Stimulated activated CD4-positive, alpha-beta T cell treated with anti-CD3 and anti-CD28 coated beads, Interleukin-12 subunit alpha, Interleukin-12 subunit beta, amount 100 ng/mL, for 24 hours (primary cell): ENCODE results near the gene BHLHA15.
"Not testable (repeated sequence)": the region's sequence is repeated elsewhere in the genome, so short reads cannot be mapped to it uniquely, and the experiment has no call there.

Experiments used
- DNase-seq, 2 experiments: peaks; one replicate each; pipeline ENCODE4 v3.0.0-alpha.2; 2020; ENCODE audit warnings: low read depth in 2 of 2

BHLHA15 gene

DNA sequence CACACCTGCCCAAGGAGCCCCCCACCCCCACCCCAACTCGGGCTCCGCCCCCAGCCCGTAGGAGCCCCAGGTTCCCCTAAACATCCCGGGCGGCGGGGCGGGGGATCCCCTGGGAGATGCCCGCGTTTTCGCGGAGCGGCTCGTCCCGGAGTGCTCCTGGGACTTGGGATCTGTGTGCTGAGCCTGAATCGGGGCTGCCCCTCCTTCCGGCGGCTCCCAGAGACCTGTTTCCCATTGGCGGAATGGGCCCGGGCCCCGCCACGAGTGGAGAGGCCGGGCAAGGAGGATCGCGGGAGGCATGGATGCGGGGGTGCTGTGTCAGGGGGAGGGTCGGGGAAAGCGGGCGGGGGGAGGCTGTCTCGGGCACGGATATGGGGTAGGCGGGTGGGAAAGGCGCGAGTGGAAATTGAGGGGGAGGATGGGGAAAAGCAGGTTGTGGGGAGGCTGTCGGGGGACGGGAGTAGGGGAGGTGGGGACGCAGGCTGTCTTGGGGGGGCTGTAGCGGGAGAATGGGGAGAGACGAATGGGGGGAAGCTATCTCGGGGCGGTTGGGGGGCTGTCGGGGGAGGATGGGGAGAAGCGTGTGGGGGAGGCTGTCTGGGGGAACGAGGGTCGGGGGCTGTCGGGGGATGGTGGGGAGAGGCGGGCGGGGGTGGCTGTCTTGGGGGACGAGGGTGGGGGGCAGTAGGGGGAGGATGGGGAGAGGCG is 572 bp upstream of the BHLHA15 start:
- DNase-seq: no peak

GRCh38 chr7:98211676-98212531 is 665 bp downstream of the BHLHA15 start:
- no peak for DNase-seq

DNA sequence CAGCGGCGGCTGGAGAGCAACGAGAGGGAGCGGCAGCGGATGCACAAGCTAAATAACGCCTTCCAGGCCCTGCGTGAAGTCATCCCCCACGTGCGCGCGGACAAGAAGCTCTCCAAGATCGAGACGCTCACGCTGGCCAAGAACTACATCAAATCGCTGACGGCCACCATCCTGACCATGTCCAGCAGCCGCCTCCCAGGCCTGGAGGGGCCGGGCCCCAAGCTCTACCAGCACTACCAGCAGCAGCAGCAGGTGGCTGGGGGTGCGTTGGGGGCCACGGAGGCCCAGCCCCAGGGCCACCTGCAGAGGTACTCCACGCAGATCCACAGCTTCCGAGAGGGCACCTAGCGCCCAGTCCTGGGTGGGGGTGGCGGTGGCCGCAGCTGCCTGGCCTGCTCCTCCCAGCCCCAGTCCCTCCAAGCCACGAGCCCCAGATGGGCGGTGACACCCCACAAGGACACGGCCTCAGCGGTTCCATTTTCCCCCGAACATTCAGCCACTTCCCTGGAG is 1.3 kb downstream of the BHLHA15 start:
- no peak for DNase-seq

DNA sequence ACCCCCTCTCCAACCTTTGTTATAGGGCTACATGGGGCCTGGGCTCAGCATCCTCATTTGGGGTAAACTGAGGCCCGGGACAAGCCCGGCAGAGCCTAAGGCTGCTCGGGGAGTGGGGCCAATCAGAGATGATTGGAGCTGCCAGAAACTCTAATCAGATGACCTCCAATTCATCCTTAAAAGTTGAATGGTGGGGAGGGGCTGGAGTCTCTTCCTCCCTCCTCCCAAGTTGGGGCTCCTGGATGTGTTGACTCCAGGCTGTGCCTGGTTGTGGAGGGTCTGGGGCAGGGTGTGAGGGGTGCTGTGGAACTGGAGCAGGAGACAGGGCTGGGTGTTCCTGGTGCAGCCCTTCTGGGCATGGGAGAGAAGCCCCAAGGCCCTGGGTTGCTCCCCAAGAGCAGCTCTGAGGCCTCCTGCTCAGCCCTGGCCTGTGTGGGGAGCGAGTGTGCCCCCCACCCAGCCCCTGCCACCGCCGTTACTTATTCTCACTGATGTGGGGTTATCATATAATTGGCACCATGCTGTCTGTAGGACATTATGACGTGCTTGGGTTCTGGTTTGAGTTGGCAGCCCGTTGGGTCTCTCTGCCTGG is 2.2 kb downstream of the BHLHA15 start:
- DNase-seq: no peak

GRCh38 chr7:98213888-98214810 is 2.9 kb downstream of the BHLHA15 start:
- no peak for DNase-seq

- no peak for DNase-seq
Observed at GRCh38 chr7:98214811-98215321, 3.6 kb downstream of the BHLHA15 start.

DNA sequence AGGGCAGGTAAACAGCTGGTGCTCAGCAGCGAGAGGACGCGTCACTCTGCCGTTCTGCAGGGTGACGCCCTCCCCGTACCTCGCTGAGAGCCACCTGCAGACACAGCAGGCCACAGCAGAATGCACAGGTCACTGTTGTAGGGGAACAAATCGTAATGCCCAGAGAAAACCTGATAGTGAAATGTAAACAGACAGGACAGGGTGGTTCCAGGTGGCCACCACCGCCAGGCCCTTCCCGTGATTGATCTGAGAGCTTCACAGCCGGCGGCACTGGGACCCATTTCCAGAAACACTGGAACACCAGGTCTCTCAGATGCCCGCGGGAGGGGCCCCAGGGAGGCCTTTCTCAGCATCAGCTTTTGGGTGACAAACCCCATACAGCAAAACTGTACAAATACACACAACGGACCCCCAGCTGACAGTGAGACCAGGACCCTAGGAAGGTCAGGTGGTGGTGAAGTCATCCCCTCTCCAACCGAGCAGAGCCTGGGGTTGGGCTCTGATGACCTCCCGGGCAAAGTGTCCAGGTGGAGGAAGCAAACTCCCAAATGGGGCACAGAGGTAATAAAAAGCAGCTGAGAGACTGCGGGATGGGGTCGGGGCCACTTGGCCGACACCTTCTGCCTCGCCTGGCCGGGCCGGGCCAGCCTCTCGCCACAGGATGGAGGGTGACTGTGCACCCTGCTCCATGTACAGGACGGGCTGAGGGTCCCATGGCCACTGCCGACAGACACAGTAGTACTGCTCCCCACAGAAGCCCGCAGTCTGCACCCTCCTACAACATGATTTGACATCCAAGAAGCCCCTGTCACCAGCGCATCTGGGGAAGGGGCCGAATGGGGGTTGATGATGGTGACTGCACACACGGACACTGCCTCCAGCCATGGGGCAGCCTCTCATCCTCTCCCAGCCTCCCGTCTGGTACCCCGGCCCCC is 4.6 kb downstream of the BHLHA15 start:
- DNase-seq: no peak

DNA sequence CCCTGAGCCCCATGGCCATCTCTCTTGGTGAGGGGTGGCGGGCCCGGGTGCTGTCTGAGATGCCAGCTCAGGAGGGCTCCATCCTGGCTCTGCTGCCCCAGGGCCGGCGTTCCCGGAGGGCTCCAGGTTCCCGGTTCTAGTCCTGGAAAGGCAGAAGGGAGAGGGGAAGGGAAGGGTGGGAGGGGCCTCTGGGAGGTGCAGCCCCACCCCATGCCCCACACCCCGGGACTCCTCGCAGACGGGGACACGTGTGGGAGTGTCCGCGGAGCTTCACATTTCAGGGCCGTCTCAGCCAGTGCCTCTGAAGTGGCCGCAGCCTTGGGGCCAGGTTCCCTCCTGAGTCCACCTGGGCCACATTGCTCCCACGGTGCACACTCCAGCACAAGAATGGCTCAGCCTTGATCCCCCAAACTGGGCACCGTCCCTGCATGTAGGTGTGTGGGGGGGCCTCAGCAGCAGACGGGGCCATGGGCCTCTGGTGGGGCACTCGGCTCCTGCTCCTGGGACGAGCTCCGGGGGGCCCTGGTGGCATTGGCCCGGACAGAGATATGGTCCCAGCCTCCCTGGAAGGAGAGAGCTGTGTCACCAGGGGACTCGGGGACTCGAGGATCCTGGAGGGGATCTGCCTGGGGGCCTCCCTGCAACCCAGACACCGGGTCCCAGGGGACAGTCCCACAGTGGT is 5.8 kb downstream of the BHLHA15 start:
- DNase-seq: no peak

GRCh38 chr7:98217623-98218582 is 6.7 kb downstream of the BHLHA15 start:
- DNase-seq: no peak

- DNase-seq: not testable (repeated sequence)
Observed at GRCh38 chr7:98219382-98219781, 8.1 kb downstream of the BHLHA15 start.

DNA sequence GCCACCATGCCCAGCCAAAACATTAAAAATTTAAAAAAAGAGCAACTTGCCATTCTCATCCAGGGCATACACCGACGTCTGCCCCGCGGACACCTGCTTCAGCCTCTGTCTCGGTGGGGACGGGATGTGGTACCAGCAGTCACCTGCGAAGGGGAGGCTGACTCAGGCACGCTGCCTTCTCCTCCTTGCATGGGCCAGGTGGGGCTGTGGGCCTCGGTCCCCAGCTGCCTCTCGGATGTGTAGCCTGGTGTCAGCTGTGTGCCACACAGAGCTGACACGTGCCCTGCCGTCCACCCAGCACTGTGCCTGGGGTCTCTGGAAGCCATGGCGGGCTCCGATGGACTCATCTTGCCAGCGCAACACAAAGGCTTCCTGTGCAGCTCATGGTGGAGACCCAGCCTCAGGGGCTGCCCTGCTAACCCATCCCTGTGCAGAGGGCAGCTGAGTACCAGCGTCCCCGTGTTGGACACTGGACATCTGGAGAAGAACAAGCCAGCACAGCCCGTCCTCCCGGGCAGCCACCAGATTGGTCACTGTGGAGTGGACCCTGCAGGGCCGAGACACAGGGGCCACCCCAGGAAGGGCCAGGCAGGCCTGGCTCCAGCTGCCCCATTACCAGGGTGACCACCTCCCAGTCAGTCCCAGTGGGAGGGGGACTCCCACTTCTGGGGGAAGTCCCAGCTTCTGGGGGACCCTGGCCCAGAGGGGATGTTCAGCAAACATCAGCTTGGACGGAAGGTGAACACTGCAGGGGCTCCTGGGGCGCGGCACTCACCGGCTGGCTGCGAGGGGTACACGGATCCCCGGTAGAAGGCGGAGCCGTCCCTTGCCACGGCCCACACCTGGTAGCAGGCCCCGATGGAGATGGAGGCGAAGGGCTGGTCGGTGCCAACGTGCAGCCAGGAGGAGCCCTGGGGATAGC is 10.6 kb downstream of the BHLHA15 start:
- no peak for DNase-seq

DNA sequence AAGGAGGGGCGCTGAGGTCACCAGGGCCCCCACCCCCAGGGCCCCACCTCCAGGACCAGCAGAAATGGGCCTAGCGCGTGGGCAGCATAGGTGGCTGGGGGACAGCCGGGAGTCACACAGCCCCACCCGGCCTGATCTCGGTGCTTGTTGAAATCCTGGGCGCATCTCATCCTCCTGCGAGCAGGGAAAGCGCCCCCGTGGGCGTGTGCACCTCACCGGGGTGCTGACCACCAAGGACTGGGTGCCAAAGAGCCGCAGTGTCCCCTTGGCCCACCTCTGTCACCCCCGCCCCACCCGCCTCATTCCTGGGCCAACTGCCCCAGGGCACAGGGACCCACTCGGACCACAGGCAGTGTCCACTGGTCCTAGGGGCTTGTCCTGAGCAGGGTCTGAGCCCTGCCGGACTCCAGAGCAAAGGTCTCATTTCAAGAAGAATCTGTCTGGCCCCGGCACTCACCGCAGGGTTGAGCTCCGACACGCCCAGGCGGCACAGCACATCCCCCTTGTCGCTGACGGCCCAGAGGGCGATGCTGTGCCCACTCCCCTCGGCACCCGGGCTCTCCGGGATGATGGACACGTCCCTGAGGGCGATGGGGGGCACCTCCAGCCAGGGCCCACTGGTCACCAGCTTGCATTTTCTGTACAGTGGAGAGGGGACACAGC is 11.4 kb downstream of the BHLHA15 start:
- no peak for DNase-seq

DNA sequence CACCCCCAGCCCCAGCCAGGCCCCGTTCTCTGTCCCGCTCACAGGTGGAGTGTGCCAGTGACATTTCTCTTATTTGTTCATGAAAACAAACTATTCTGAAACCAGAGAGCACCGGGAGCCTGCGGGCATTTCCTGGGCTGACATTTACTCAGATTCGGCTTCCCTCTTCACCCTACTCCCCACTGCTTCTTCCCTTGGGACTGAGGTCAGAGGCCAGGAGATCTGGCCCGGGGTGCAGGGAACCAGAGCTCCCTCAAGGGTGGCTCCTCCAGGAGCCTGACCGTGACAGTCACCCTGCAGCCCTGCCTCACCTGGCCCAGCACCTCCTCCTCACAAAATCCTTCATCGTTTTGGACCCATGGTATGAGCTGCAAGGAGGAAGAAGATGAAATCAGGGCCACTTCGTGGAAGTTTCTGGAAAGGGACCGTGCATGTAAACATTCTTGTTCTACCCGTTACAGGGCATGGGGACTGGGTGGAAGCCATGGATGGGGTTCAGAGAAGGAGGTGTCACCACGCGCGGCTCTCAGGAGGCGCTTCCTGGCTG is 12.2 kb downstream of the BHLHA15 start:
- DNase-seq: no peak

DNA sequence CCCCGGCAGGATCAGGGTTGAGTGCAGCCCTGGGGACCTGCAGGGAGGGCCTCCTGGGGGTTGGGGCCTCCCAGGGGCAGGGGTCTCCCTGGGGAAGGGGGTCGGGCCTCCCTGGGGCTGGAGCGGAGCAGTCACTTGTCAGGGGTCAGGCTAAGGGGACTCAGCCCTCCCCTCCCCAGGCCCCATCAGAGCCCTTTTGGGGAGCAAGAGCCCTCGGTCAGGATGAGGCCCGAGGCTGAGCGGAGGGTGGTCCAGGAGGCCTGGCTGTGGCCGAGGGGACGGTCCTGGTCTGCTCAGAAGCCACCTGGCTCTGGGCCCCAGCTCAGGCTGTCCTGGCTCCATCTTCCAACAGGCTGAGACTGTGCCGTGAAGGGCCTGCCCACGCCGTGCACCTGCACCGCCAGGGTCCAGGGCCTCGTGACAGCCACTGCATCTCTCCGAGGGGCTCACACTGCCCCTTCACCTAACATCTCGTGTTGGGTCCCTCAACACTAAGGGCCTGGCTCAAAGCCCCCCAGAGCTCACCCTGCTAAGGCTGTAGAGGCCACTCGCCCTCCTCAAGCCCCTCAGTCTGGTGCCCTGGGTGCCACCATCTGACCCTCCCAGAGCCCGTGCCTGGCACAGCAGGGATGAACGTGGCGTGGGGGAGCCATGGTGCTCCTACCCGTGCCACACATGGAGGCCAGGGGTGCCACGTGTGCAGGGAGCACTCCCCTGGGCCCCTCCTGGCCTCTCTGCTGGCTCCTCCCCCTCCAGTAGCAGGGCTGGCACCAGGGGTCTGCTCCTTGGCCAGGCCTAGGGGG is 12.9 kb downstream of the BHLHA15 start:
- DNase-seq: no peak

- no peak for DNase-seq
Observed at GRCh38 chr7:98224701-98225181, 13.5 kb downstream of the BHLHA15 start.
